ENCODE results near the gene DPM3. TPM values are rescaled to one million over a fixed set of nuclear protein-coding genes. Genes with fewer than 3 reads are reported as not detected.

Gene DPM3, protein sequence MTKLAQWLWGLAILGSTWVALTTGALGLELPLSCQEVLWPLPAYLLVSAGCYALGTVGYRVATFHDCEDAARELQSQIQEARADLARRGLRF
- polyA plus RNA-seq (2012; rRNA removed): 307 and 317 TPM in 2 replicates
- polyA plus RNA-seq (2012; cell fraction: cytosol; rRNA removed): 125 and 194 TPM in 2 replicates
- polyA plus RNA-seq (2012; cell fraction: nucleus; rRNA removed): 90.2 and 194 TPM in 2 replicates

- no peaks in the 10 kb centered on the region for H3K9me2 ChIP-seq
- 2% methylated on average over 28 of the region's 42 CpGs for WGBS (ENCODE audit: low lambda C conversion rate)
- H3K4me3 ChIP-seq (ENCODE audit: low read depth in 2 of 2, low read length in 1 of 2): peak within 1 kb of the TSS; percentile 79 to 93
- CTCF ChIA-PET: interaction anchor here (1.1 to 1.5 kb wide), 5 partner anchors 27 to 55 kb away, joined by 3 to 10 read pairs (median 3); partner anchors contain the start of gene KRTCAP2
- H3K4me2 ChIP-seq: peak within 1 kb of the TSS; percentile 95
- H3K4me1 ChIP-seq (ENCODE audit: control insufficient read depth in 1 of 2, insufficient read depth in 2 of 2, low read depth in 1 of 2, low read length in 1 of 2): peaks cover 6 to 24% of the 10 kb centered on the region in 2 experiments; a peak in 3 of 4 replicates
- peaks cover 20% of the 10 kb centered on the region for H3F3A ChIP-seq (replicated peaks; ENCODE audit: insufficient read depth)
- peaks cover 42% of the 10 kb centered on the region for H3K79me2 ChIP-seq (ENCODE audit: insufficient read depth)
- H3K9ac ChIP-seq: peak within 1 kb of the TSS; percentile 72
- peaks cover 11 to 12% of the 10 kb centered on the region in 2 experiments for H3K36me3 ChIP-seq (replicated peaks in 1 of 2; ENCODE audit: control insufficient read depth in 1 of 2, insufficient read depth in 2 of 2, low read length in 1 of 2)
- DNase-seq: peak; percentile 89
- H3K9me3 ChIP-seq: no peaks in the 10 kb centered on the region
- no peaks in the 10 kb centered on the region; the same call in 1 of the 2 replicates for H3K27me3 ChIP-seq (ENCODE audit: insufficient read depth)
- POLR2A ChIA-PET: interaction anchor here (1.1 kb wide), 1 partner anchor 33 kb away, joined by 4 read pairs; the partner anchor contains the start of genes KRTCAP2 and TRIM46
- peak within 1 kb of the TSS; percentile 72 to 88 for H3K27ac ChIP-seq (ENCODE audit: low read depth in 2 of 2, low read length in 1 of 2)
- H2AFZ ChIP-seq (ENCODE audit: low read depth): peak within 1 kb of the TSS; percentile 99
- H4K20me1 ChIP-seq (ENCODE audit: insufficient read depth): no peaks in the 10 kb centered on the region
- TF ChIP-seq RFX5 (IDR thresholded peaks at IDR 0.05; ENCODE audit: low read length) (no peak), FOSL2 (IDR thresholded peaks at IDR 0.05; ENCODE audit: borderline replicate concordance, low read depth) (no peak), ELF1 (IDR thresholded peaks at IDR 0.05) (peak; percentile 71), NRF1 (IDR thresholded peaks at IDR 0.05; ENCODE audit: low read depth, low read length) (no peak), GABPA (IDR thresholded peaks at IDR 0.05; ENCODE audit: low read depth) (peak; percentile 99), USF2 (IDR thresholded peaks at IDR 0.05; ENCODE audit: borderline replicate concordance, low read depth, low read length) (no peak), USF1 (IDR thresholded peaks at IDR 0.05; ENCODE audit: borderline replicate concordance, low read depth) (0 out of 2 replicates have a peak, but pooled peaks have one; percentile 2), YY1 (IDR thresholded peaks at IDR 0.05; ENCODE audit: low read depth) (no peak; the same call in 1 of the 2 replicates), EZH2phosphoT487 (IDR thresholded peaks at IDR 0.05; ENCODE audit: borderline replicate concordance, low read depth) (no peak), RXRA (IDR thresholded peaks at IDR 0.05; ENCODE audit: borderline replicate concordance, low read depth) (no peak), POLR2AphosphoS5 (IDR thresholded peaks at IDR 0.05; ENCODE audit: low read depth, low read length) (peak; percentile 89), NFIC (IDR thresholded peaks at IDR 0.05; ENCODE audit: borderline replicate concordance) (no peak), FOXM1 (IDR thresholded peaks at IDR 0.05; ENCODE audit: low read depth) (no peak), EP300 (IDR thresholded peaks at IDR 0.05; ENCODE audit: borderline replicate concordance in 1 of 2, low read depth in 1 of 2, low read length in 1 of 2) (no peak), RCOR1 (IDR thresholded peaks at IDR 0.05; ENCODE audit: low read length) (no peak), REST (IDR thresholded peaks at IDR 0.05; ENCODE audit: low read depth, low read length) (no peak), SIN3A (IDR thresholded peaks at IDR 0.05; ENCODE audit: borderline replicate concordance, low read depth, low read length) (peak; percentile 15; the same call in 1 of the 2 replicates), JUND (IDR thresholded peaks at IDR 0.05) (no peak), SMC3 (IDR thresholded peaks at IDR 0.05; ENCODE audit: low read depth, low read length) (no peak)
- TF ChIP-seq, protein P1, sequence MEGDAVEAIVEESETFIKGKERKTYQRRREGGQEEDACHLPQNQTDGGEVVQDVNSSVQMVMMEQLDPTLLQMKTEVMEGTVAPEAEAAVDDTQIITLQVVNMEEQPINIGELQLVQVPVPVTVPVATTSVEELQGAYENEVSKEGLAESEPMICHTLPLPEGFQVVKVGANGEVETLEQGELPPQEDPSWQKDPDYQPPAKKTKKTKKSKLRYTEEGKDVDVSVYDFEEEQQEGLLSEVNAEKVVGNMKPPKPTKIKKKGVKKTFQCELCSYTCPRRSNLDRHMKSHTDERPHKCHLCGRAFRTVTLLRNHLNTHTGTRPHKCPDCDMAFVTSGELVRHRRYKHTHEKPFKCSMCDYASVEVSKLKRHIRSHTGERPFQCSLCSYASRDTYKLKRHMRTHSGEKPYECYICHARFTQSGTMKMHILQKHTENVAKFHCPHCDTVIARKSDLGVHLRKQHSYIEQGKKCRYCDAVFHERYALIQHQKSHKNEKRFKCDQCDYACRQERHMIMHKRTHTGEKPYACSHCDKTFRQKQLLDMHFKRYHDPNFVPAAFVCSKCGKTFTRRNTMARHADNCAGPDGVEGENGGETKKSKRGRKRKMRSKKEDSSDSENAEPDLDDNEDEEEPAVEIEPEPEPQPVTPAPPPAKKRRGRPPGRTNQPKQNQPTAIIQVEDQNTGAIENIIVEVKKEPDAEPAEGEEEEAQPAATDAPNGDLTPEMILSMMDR (IDR thresholded peaks at IDR 0.05): no peak
- TF ChIP-seq, protein P2, sequence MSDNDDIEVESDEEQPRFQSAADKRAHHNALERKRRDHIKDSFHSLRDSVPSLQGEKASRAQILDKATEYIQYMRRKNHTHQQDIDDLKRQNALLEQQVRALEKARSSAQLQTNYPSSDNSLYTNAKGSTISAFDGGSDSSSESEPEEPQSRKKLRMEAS (IDR thresholded peaks at IDR 0.05; ENCODE audit: low read depth): peak; percentile 53; the same call in 1 of the 2 replicates
- TF ChIP-seq, protein P3, sequence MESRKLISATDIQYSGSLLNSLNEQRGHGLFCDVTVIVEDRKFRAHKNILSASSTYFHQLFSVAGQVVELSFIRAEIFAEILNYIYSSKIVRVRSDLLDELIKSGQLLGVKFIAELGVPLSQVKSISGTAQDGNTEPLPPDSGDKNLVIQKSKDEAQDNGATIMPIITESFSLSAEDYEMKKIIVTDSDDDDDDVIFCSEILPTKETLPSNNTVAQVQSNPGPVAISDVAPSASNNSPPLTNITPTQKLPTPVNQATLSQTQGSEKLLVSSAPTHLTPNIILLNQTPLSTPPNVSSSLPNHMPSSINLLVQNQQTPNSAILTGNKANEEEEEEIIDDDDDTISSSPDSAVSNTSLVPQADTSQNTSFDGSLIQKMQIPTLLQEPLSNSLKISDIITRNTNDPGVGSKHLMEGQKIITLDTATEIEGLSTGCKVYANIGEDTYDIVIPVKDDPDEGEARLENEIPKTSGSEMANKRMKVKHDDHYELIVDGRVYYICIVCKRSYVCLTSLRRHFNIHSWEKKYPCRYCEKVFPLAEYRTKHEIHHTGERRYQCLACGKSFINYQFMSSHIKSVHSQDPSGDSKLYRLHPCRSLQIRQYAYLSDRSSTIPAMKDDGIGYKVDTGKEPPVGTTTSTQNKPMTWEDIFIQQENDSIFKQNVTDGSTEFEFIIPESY (IDR thresholded peaks at IDR 0.05; ENCODE audit: borderline replicate concordance, low read depth): no peak
These were observed at the start of gene DPM3 for GRCh38 chr1:155139895-155140629. Gene DPM3, minus strand, starts transcription at chr1:155140531. Its CDS starts 291 bp downstream, at chr1:155140240.

Measured in SK-N-SH (cell line).